IMR-90 (cell line): ENCODE results near the gene SOCS6. TPM values are rescaled to one million over a fixed set of nuclear protein-coding genes. Genes with fewer than 3 reads are reported as not detected.

Experiments used
- ATAC-seq: fragments of 200-7000 bp; cut with Tn5 transposase; 2 replicates; pipeline ENCODE4 v1.9.1; 2020; ENCODE audit warnings: low read depth, mild to moderate bottlenecking, moderate library complexity
- BruUV-seq: library from RNA; stranded (reverse); fragments of 400-500 nt; replicated peaks from 2 replicates; lab custom pipeline; 2021; lab: Mats Ljungman, UMichigan
- CTCF ChIA-PET: fragments of 300-600 bp; formaldehyde crosslinking; extraction: SDS; loops from one replicate; lab custom pipeline; 2021; ENCODE audit warnings: antibody characterized with exemption; lab: Yijun Ruan, JAX
- POLR2A ChIA-PET: fragments of 300-600 bp; sonication (Branson Sonifier 250); formaldehyde crosslinking; loops from one replicate; lab custom pipeline; 2022; ENCODE audit warnings: antibody characterized with exemption; ENCODE audit not compliant: unreplicated experiment; lab: Charles Lee
- DNase-seq: peaks from one replicate; pipeline ENCODE4 v3.0.0; 2013
- H2AFZ ChIP-seq: replicated peaks from 2 replicates; pipeline ENCODE3; 2013; ENCODE audit warnings: low read length, mild to moderate bottlenecking; ENCODE audit not compliant: poor library complexity
- H2AK5ac ChIP-seq: 2 replicates; pipeline ENCODE4 v1.6.1; 2013; ENCODE audit warnings: low read depth, low read length, inconsistent platforms
- H2AK9ac ChIP-seq: replicated peaks from 2 replicates; pipeline ENCODE3; 2013; ENCODE audit warnings: mild to moderate bottlenecking, low read depth, low read length, moderate library complexity; ENCODE audit not compliant: poor library complexity
- H2BK120ac ChIP-seq: 2 replicates; pipeline ENCODE4 v1.6.1; 2013; ENCODE audit warnings: low read depth, low read length, inconsistent platforms
- H2BK15ac ChIP-seq: 3 replicates; pipeline ENCODE4 v1.6.1; 2013; ENCODE audit warnings: low read depth, low read length, inconsistent platforms
- H2BK20ac ChIP-seq: 2 replicates; pipeline ENCODE4 v1.6.1; 2013; ENCODE audit warnings: low read depth, mild to moderate bottlenecking, inconsistent platforms, low read length, moderate library complexity
- H2BK5ac ChIP-seq: 2 replicates; pipeline ENCODE4 v1.6.1; 2013; ENCODE audit warnings: mild to moderate bottlenecking, low read depth, low read length, inconsistent platforms; ENCODE audit not compliant: poor library complexity, severe bottlenecking
- H3K14ac ChIP-seq: replicated peaks from 2 replicates; pipeline ENCODE4 v1.6.1; 2013; ENCODE audit warnings: low read depth, low read length, inconsistent platforms
- H3K18ac ChIP-seq: 2 replicates; pipeline ENCODE4 v1.6.1; 2013; ENCODE audit warnings: low read depth, low read length, control low read depth
- H3K23ac ChIP-seq: 2 replicates; pipeline ENCODE4 v1.6.1; 2013; ENCODE audit warnings: low read depth, low read length, inconsistent platforms
- H3K27ac ChIP-seq: 2 replicates; pipeline ENCODE4 v1.5.1; 2013; ENCODE audit warnings: mild to moderate bottlenecking, control low read depth, low read length; ENCODE audit not compliant: insufficient read depth
- H3K27me3 ChIP-seq: 2 replicates; pipeline ENCODE4 v1.6.1; 2013; ENCODE audit warnings: low read length; ENCODE audit not compliant: control insufficient read depth, insufficient read depth
- H3K36me3 ChIP-seq: 2 replicates; pipeline ENCODE4 v1.6.1; 2013; ENCODE audit warnings: low read length, mixed read lengths; ENCODE audit not compliant: control insufficient read depth, insufficient read depth
- H3K4ac ChIP-seq: 2 replicates; pipeline ENCODE4 v1.6.1; 2013; ENCODE audit warnings: low read depth, low read length, inconsistent platforms
- H3K4me1 ChIP-seq: 2 replicates; pipeline ENCODE4 v1.6.1; 2013; ENCODE audit warnings: low read length, mixed read lengths; ENCODE audit not compliant: control insufficient read depth, insufficient read depth
- H3K4me2 ChIP-seq: 2 replicates; pipeline ENCODE4 v1.6.1; 2013; ENCODE audit warnings: low read depth, mild to moderate bottlenecking, control low read depth, low read length, moderate library complexity
- H3K4me3 ChIP-seq: 2 replicates; pipeline ENCODE4 v1.5.1; 2013; ENCODE audit warnings: low read depth, mild to moderate bottlenecking, control low read depth, low read length, moderate library complexity; ENCODE audit not compliant: insufficient read depth
- H3K56ac ChIP-seq: 2 replicates; pipeline ENCODE4 v1.6.1; 2013; ENCODE audit warnings: low read length, inconsistent platforms; ENCODE audit not compliant: insufficient read depth; ENCODE audit errors: extremely low read depth
- H3K79me1 ChIP-seq, 2 experiments: 2 replicates each; pipeline ENCODE4 v1.6.1; 2013; ENCODE audit warnings: low read length in 2 of 2, inconsistent platforms in 1 of 2, low read depth in 1 of 2
- H3K9ac ChIP-seq: 2 replicates; pipeline ENCODE4 v1.6.1; 2013; ENCODE audit warnings: low read depth, low read length, control low read depth
- H3K9me1 ChIP-seq: 2 replicates; pipeline ENCODE4 v1.6.1; 2013; ENCODE audit warnings: low read length, inconsistent platforms; ENCODE audit not compliant: insufficient read depth
- H3K9me3 ChIP-seq: 2 replicates; pipeline ENCODE4 v1.6.1; 2013; ENCODE audit warnings: low read length; ENCODE audit not compliant: control insufficient read depth, insufficient read depth
- H4K20me1 ChIP-seq: 2 replicates; pipeline ENCODE4 v1.6.1; 2013; ENCODE audit warnings: low read length, inconsistent platforms; ENCODE audit not compliant: insufficient read depth
- H4K5ac ChIP-seq: 2 replicates; pipeline ENCODE4 v1.6.1; 2013; ENCODE audit warnings: mild to moderate bottlenecking, low read depth, low read length, control low read depth
- H4K8ac ChIP-seq, 2 experiments: 2 replicates each; pipeline ENCODE4 v1.6.1; 2013; ENCODE audit warnings: low read depth in 2 of 2, low read length in 2 of 2, control low read depth in 1 of 2, inconsistent platforms in 1 of 2
- H4K91ac ChIP-seq: 2 replicates; pipeline ENCODE4 v1.6.1; 2013; ENCODE audit warnings: low read depth, low read length, inconsistent platforms; ENCODE audit not compliant: insufficient read depth
- BHLHE40 ChIP-seq: fragments of 150-350 bp; IDR thresholded peaks from 2 replicates; pipeline ENCODE4 v1.6.1; 2016; ENCODE audit warnings: mild to moderate bottlenecking, low read depth, low read length
- CEBPB ChIP-seq: IDR thresholded peaks from 2 replicates; pipeline ENCODE4 v1.6.1; 2012; ENCODE audit warnings: low read depth, low read length, improper control_type of control experiment
- CHD1 ChIP-seq: IDR thresholded peaks from 2 replicates; pipeline ENCODE4 v1.6.1; 2012; ENCODE audit warnings: low read depth, low read length, improper control_type of control experiment
- CTCF ChIP-seq: conservative IDR thresholded peaks from 2 replicates; pipeline ENCODE4 v1.5.1; 2012; ENCODE audit warnings: mild to moderate bottlenecking, low read depth, low read length, improper control_type of control experiment
- ELK1 ChIP-seq: fragments of 150-350 bp; IDR thresholded peaks from 2 replicates; pipeline ENCODE4 v1.6.1; 2016; ENCODE audit warnings: low read depth, mild to moderate bottlenecking, low read length, moderate library complexity, borderline replicate concordance
- FOS ChIP-seq: fragments of 150-350 bp; IDR thresholded peaks from 2 replicates; pipeline ENCODE4 v1.6.1; 2016; ENCODE audit warnings: low read depth, low read length
- MAFK ChIP-seq: IDR thresholded peaks from 2 replicates; pipeline ENCODE4 v1.6.1; 2012; ENCODE audit warnings: low read depth, low read length, improper control_type of control experiment
- MAZ ChIP-seq: IDR thresholded peaks from 2 replicates; pipeline ENCODE4 v1.6.1; 2012; ENCODE audit warnings: low read depth, mild to moderate bottlenecking, low read length, improper control_type of control experiment, moderate library complexity, borderline replicate concordance
- MXI1 ChIP-seq: IDR thresholded peaks from 2 replicates; pipeline ENCODE4 v1.6.1; 2012; ENCODE audit warnings: low read depth, mild to moderate bottlenecking, low read length, moderate library complexity, borderline replicate concordance
- NFE2L2 ChIP-seq: fragments of 150-350 bp; IDR thresholded peaks from 2 replicates; pipeline ENCODE4 v1.6.1; 2016; ENCODE audit warnings: low read depth, mild to moderate bottlenecking, low read length
- POLR2A ChIP-seq: IDR thresholded peaks from 2 replicates; pipeline ENCODE4 v1.6.1; 2012; ENCODE audit warnings: mild to moderate bottlenecking, low read depth, low read length
- RAD21 ChIP-seq: IDR thresholded peaks from 2 replicates; pipeline ENCODE4 v1.6.1; 2012; ENCODE audit warnings: low read length, improper control_type of control experiment
- RCOR1 ChIP-seq: IDR thresholded peaks from 2 replicates; pipeline ENCODE4 v1.6.1; 2012; ENCODE audit warnings: mild to moderate bottlenecking, low read length, improper control_type of control experiment; ENCODE audit not compliant: insufficient replicate concordance
- RFX5 ChIP-seq: IDR thresholded peaks from 2 replicates; pipeline ENCODE4 v1.8.0; 2012; ENCODE audit warnings: low read depth, mild to moderate bottlenecking, low read length, moderate library complexity
- SMC3 ChIP-seq: fragments of 150-350 bp; IDR thresholded peaks from 2 replicates; pipeline ENCODE4 v1.6.1; 2016; ENCODE audit warnings: low read depth, mild to moderate bottlenecking, antibody characterized with exemption, low read length, moderate library complexity
- USF2 ChIP-seq: fragments of 150-350 bp; IDR thresholded peaks from 2 replicates; pipeline ENCODE4 v1.6.1; 2017; ENCODE audit warnings: mild to moderate bottlenecking, antibody characterized with exemption, low read length, low read depth
- WGBS, 2 experiments: methylation state at CpG; one replicate each; pipeline versions ENCODE4 v1.1.5 to v1.1.7; 2013; ENCODE audit warnings: missing lambda C conversion rate in 2 of 2; ENCODE audit not compliant: insufficient read length in 1 of 2; ENCODE audit errors: extremely low coverage in 2 of 2; 5-methylcytosine and 5-hydroxymethylcytosine counted together
- dilution Hi-C: fragments of 300-500 bp; cut with HindIII; formaldehyde crosslinking; loops from one replicate; pipeline ENCODE4 v1.14.3; 2018; ENCODE audit warnings: low sequenced_read_pairs; ENCODE audit not compliant: unreplicated experiment
- in situ Hi-C: fragments of 300-500 bp; cut with MboI; formaldehyde crosslinking; loops from 3 replicates; pipeline ENCODE4 v1.14.3; 2019; ENCODE audit warnings: low sequenced_read_pairs, inconsistent platforms, mixed read lengths
- intact Hi-C: fragments of 100-400 bp; cut with micrococcal nuclease; formaldehyde crosslinking; loops from 2 replicates; pipeline ENCODE4 v1.10.0; 2022
- polyA plus RNA-seq, 3 experiments: library from polyadenylated mRNA; depleted of rRNA; stranded (reverse); fragments of >200 nt; gene quantifications; 2 replicates each; pipeline ENCODE4 v1.2.3, GENCODE V29; 2012; ENCODE audit warnings: low replicate concordance in 1 of 3
- total RNA-seq: library from RNA; depleted of rRNA; stranded (reverse); fragments of >200 nt; gene quantifications from 2 replicates; pipeline ENCODE4 v1.2.3, GENCODE V29; 2012

The SOCS6 gene
- total and polyA plus RNA-seq, 2 of the 4 experiments (the other 2 are of a cell fraction), result 21.3 to 57.4 TPM

- H4K20me1 ChIP-seq, result no peaks in the 10 kb centered on the region
- no peak overlapping the region for H4K91ac ChIP-seq
- TF ChIP-seq USF2 (no peak), RFX5 (no peak), CEBPB (no peak), BHLHE40 (no peak), ELK1 (no peak), MAZ (no peak), CHD1 (no peak), CTCF (no peak), SMC3 (no peak), NFE2L2 (no peak), MXI1 (no peak), MAFK (no peak), RCOR1 (no peak), POLR2A (no peak), RAD21 (no peak), FOS (no peak)
- no TSS peak for BruUV-seq
- no peak overlapping the region for H4K5ac ChIP-seq
- intact Hi-C loops (no loop called here), in situ Hi-C loops (no loop called here), dilution Hi-C loops (no loop called here)
- H2BK15ac ChIP-seq, result no peak overlapping the region
- H3K79me1 ChIP-seq, result no peaks in the 10 kb centered on the region
- H3K4ac ChIP-seq, result no peak overlapping the region
- no peak overlapping the region for H3K27ac ChIP-seq
- no peak overlapping the region for H2BK5ac ChIP-seq
- ATAC-seq (no peak), DNase-seq (no peak)
- H2AFZ ChIP-seq, result no peak overlapping the region
- H3K4me2 ChIP-seq, result no peak overlapping the region
- no peak overlapping the region for H3K23ac ChIP-seq
- H3K4me1 ChIP-seq, result no peaks in the 10 kb centered on the region
- H3K36me3 ChIP-seq, result no peaks in the 10 kb centered on the region
- H3K18ac ChIP-seq, result no peak overlapping the region
- POLR2A ChIA-PET, result no interaction called here
- no peak overlapping the region for H3K56ac ChIP-seq
- H3K14ac ChIP-seq, result no peak overlapping the region
- CTCF ChIA-PET, result no interaction called here
- H2BK20ac ChIP-seq, result no peak overlapping the region
- H3K27me3 ChIP-seq, result no peaks in the 10 kb centered on the region
- no peak overlapping the region for H3K9ac ChIP-seq
- no peak overlapping the region for H2AK5ac ChIP-seq
- no peak overlapping the region for H4K8ac ChIP-seq
- no peaks in the 10 kb centered on the region for H3K9me1 ChIP-seq
- no peak overlapping the region for H2BK120ac ChIP-seq
- H3K9me3 ChIP-seq, result no peaks in the 10 kb centered on the region
- 83% methylated on average over 2 of the region's 4 CpGs; no CpG with 5 or more reads in 1 of the 2 experiments for WGBS, 2 experiments
- no peak overlapping the region for H3K4me3 ChIP-seq
- H2AK9ac ChIP-seq, result no peak overlapping the region
Measured at GRCh38 chr18:70256994-70257393, 31.9 kb upstream of the SOCS6 start.
